ENCODE measurements around the gene KRTAP5-11. TPM values are rescaled to one million over a fixed set of nuclear protein-coding genes. Genes with fewer than 3 reads are reported as not detected.
"Not testable (repeated sequence)": the region's sequence is repeated elsewhere in the genome, so short reads cannot be mapped to it uniquely, and the experiment has no call there.

The KRTAP5-11 gene
- total RNA-seq, 1 donor from 2014 or later, result not detected

- ATAC-seq (no peak), DNase-seq (no peak)
- intact Hi-C loops (cut with micrococcal nuclease), result no loop called here
These were observed 17.4 kb downstream of the KRTAP5-11 start, which contains the start of gene KRTAP5-10 for GRCh38 chr11:71565263-71565662. Gene KRTAP5-10 (plus strand): TSS chr11:71565563. CDS start chr11:71565588, 25 bp downstream.

- DNase-seq (no peak), ATAC-seq (no peak)
- intact Hi-C loops (cut with micrococcal nuclease), result no loop called here
These were observed 18.2 kb downstream of the KRTAP5-11 start for GRCh38 chr11:71564430-71564829.

- DNase-seq, result no peak
- intact Hi-C loops (cut with micrococcal nuclease), result no loop called here
- ATAC-seq, result no peak
These were observed 19.3 kb downstream of the KRTAP5-11 start for GRCh38 chr11:71563406-71563805.

DNA sequence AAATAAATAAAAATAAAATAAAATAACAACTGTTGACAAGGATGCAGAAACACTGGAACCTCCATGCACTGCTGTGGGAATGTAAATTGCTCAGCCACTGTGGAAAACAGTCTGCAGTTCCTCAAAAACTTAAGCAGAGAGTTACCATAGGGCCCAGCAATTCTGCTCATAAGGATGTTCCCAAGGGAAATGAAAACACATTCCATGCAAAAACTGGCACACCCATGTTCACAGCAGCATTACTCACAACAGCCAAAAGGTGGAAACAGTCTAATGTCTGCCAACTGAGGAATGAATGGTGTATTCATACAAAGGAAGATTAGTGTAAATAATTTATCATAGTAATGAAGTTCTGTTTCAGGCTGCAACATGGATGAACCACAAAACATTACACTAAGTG, 20.6 kb downstream of the KRTAP5-11 start:
- DNase-seq (no peak), ATAC-seq (no peak)
- intact Hi-C loops (cut with micrococcal nuclease), result no loop called here

GRCh38 chr11:71558996-71559395, 23.7 kb downstream of the KRTAP5-11 start:
- intact Hi-C loops (cut with micrococcal nuclease), result no loop called here
- DNase-seq, result no peak
- ATAC-seq, result no peak

- intact Hi-C loops (cut with micrococcal nuclease), result no loop called here
- ATAC-seq (no peak), DNase-seq (no peak)
These were observed 25.4 kb downstream of the KRTAP5-11 start for GRCh38 chr11:71557257-71557656.

DNA sequence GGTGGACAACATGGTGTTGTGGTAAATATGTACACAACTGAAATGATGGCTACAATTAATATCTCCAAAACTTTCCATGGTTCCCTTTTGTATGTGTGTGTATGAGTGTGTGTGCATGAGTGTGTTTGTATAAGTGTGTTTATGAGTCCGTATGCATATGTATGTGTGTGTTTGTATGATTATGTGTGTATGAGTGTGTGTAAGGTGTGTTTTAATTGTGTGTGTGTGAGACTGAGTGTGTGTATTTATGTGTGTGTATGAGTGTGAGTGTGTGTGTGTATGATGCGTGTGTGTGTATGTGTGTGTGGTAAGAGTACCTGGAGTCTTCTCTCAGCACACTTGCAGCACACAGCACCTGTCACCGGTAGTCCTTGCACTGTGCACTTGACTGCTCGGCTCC, 26.7 kb downstream of the KRTAP5-11 start:
- no peak for DNase-seq
- ATAC-seq, result no peak
- intact Hi-C loops (cut with micrococcal nuclease), result no loop called here

GRCh38 chr11:71555508-71555907, 27.2 kb downstream of the KRTAP5-11 start:
- ATAC-seq, result no peak
- intact Hi-C loops (cut with micrococcal nuclease), result no loop called here
- DNase-seq, result no peak

- DNase-seq (no peak), ATAC-seq (no peak)
- intact Hi-C loops (cut with micrococcal nuclease), result no loop called here
These were observed 27.7 kb downstream of the KRTAP5-11 start for GRCh38 chr11:71554996-71555395.

- intact Hi-C loops (cut with micrococcal nuclease), result no loop called here
- ATAC-seq, result no peak
- no peak for DNase-seq
These were observed 31.0 kb downstream of the KRTAP5-11 start for GRCh38 chr11:71551711-71552110.

DNA sequence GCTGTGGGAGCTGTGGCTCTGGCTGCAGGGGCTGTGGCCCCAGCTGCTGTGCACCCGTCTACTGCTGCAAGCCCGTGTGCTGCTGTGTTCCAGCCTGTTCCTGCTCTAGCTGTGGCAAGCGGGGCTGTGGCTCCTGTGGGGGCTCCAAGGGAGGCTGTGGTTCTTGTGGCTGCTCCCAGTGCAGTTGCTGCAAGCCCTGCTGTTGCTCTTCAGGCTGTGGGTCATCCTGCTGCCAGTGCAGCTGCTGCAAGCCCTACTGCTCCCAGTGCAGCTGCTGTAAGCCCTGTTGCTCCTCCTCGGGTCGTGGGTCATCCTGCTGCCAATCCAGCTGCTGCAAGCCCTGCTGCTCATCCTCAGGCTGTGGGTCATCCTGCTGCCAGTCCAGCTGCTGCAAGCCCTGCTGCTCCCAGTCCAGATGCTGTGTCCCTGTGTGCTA, 33.9 kb downstream of the KRTAP5-11 start:
- DNase-seq (no peak), ATAC-seq (no peak)
- intact Hi-C loops (cut with micrococcal nuclease), result no loop called here

- intact Hi-C loops (cut with micrococcal nuclease), result no loop called here
- ATAC-seq, result no peak
- DNase-seq, result no peak
These were observed 34.6 kb downstream of the KRTAP5-11 start, which contains the start of gene KRTAP5-9 for GRCh38 chr11:71548120-71548519. Gene KRTAP5-9 (plus strand): TSS chr11:71548420. CDS start chr11:71548658, 238 bp downstream.

DNA sequence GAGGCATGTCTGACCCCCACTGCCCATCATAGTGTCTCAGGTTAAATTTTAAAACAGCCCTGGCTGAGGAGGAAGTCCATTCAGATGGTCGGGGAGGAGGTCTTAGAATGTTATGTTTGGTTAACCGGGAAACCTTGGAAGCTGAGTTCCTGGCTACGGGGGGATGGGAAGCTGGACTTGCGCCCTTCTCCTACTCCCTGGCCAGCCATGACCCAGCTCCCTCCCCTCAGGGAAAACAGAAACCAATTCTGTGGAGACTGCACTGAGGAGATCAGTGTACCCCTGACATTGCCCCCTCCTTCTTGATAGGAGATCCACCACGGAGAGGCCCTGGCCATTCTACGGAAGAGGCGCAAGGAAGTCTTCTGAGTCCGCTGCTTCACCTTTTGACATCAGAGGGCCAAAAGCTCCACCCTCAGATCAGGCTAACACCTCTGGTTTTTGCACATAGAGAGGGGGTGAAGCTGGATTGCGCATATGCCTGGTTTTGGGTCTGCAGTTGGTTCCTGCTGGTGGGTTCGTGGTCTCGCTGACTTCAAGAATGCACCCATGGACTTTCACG, 37.2 kb downstream of the KRTAP5-11 start:
- DNase-seq, result no peak
- intact Hi-C loops (cut with micrococcal nuclease), result no loop called here
- ATAC-seq, result no peak

- ATAC-seq (no peak), DNase-seq (no peak)
- intact Hi-C loops (cut with micrococcal nuclease), result no loop called here
These were observed 38.0 kb downstream of the KRTAP5-11 start for GRCh38 chr11:71544525-71545214.

- ATAC-seq (no peak), DNase-seq (no peak)
- intact Hi-C loops (cut with micrococcal nuclease), result no loop called here
These were observed 38.8 kb downstream of the KRTAP5-11 start for GRCh38 chr11:71543866-71544265.

GRCh38 chr11:71542879-71543777, 39.5 kb downstream of the KRTAP5-11 start:
- intact Hi-C loops (cut with micrococcal nuclease), result no loop called here
- no peak for ATAC-seq

GRCh38 chr11:71542382-71542781, 40.3 kb downstream of the KRTAP5-11 start:
- DNase-seq (no peak), ATAC-seq (no peak)
- intact Hi-C loops (cut with micrococcal nuclease), result no loop called here

More at GRCh38 chr11:71542879-71543777, 39.5 kb downstream of the KRTAP5-11 start:
- DNase-seq, result no peak

DNA sequence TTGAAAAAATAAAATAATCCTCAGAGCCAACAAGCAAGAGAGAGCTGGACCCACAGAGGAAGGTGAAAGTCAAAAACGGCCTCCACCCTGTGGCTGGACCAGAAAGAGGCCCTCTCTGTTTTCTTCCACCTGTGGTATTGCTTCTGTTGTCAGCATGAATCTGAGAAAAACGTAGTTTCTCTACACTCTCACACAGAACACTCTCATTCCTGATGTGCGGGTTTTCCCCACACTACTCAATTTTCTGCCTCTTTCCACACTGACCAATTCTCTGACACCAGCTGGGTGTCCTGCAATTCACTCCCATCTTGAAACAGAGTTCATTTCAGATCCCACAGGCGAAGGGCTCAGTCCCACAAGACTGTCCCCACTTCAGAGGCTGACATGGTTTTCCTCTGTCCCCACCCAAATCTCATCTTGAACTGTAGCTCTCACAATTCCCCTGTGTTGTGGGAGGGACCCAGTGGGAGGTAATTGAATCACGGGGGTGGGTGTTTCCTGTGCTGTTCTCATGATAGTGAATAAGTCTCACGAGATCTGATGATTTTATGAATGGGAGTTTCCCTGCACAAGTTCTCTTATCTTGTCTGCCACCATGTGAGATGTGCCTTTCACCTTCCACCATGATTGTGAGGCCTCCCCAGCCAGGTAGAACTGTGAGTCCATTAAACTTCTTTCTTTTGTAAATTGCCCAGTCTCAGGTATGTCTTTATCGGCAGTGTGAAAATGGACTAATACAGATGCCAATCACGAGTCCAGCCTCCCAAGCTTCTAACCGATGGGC, 42.0 kb downstream of the KRTAP5-11 start:
- intact Hi-C loops (cut with micrococcal nuclease); DNase-seq; ATAC-seq: not testable (repeated sequence)

DNA sequence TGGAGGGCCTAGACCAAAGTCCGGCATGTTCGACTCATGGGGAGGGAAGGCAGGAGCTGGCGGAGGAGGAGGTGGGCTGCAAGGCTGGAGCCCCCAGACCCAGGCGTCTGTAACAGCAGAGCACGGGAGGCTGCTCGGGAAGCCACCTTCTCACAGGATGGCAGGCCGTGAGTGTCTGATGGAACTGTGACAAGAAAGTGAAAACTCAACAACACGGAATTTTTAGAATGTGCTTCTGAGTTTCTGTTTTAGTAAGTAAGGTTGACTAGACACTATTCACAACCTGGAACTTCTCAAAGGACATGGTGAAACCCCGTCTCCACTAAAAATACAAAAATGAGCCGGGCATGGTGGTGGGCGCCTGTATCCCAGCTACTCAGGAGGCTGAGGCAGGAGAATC, 42.7 kb downstream of the KRTAP5-11 start:
- DNase-seq; intact Hi-C loops (cut with micrococcal nuclease); ATAC-seq: not testable (repeated sequence)
